ENCODE measurements around the gene ST7. TPM values are rescaled to one million over a fixed set of nuclear protein-coding genes. Genes with fewer than 3 reads are reported as not detected.

Gene ST7
- total and polyA plus RNA-seq, 2 of the 13 experiments (the other 11 are each of a cell fraction or from before 2014, with no cell fraction given): 17.3 to 23.5 TPM

GRCh38 chr7:116953372-116953905 lies at the start of gene ST7 (continued):
- TF ChIP-seq ZNF512B (CRISPR knock-in tag; IDR thresholded peaks at IDR 0.05; ENCODE audit: borderline replicate concordance) (no peak), SNAPC5 (CRISPR knock-in tag; IDR thresholded peaks at IDR 0.05; ENCODE audit: borderline replicate concordance) (no peak), ZNF772 (CRISPR knock-in tag; IDR thresholded peaks at IDR 0.05) (peak; percentile 38; the same call in 1 of the 2 replicates), YEATS2 (CRISPR knock-in tag; IDR thresholded peaks at IDR 0.05; ENCODE audit: borderline replicate concordance) (no peak), AHR (CRISPR knock-in tag; IDR thresholded peaks at IDR 0.05) (no peak), ATF1 (CRISPR knock-in tag; IDR thresholded peaks at IDR 0.05) (no peak), RNF219 (CRISPR knock-in tag; IDR thresholded peaks at IDR 0.05) (no peak), GATAD1 (CRISPR knock-in tag; IDR thresholded peaks at IDR 0.05) (no peak), PTBP1 (IDR thresholded peaks at IDR 0.05; ENCODE audit: low read depth, low read length, poor library complexity, severe bottlenecking) (no peak), MXI1 (IDR thresholded peaks at IDR 0.05; ENCODE audit: borderline replicate concordance, low read depth, low read length) (no peak; the same call in 2 of the 3 replicates), ZNF362 (CRISPR knock-in tag; IDR thresholded peaks at IDR 0.05; ENCODE audit: borderline replicate concordance) (no peak), TBX2 (CRISPR knock-in tag; IDR thresholded peaks at IDR 0.05; ENCODE audit: borderline replicate concordance) (no peak), AKAP8 (CRISPR knock-in tag; IDR thresholded peaks at IDR 0.05) (no peak), HNF4G (IDR thresholded peaks at IDR 0.05; ENCODE audit: borderline replicate concordance, low read depth, low read length) (no peak), HNF4G (CRISPR knock-in tag; IDR thresholded peaks at IDR 0.05; ENCODE audit: borderline replicate concordance, low read depth) (no peak), ZXDC (CRISPR knock-in tag; IDR thresholded peaks at IDR 0.05) (0 out of 2 replicates have a peak, but pooled peaks have one; percentile 10), ZNF326 (CRISPR knock-in tag; IDR thresholded peaks at IDR 0.05; ENCODE audit: borderline replicate concordance) (no peak), ZNF251 (CRISPR knock-in tag; IDR thresholded peaks at IDR 0.05) (no peak), NR3C1 (CRISPR knock-in tag; IDR thresholded peaks at IDR 0.05) (no peak), ZNF737 (CRISPR knock-in tag; IDR thresholded peaks at IDR 0.05; ENCODE audit: borderline replicate concordance) (no peak)
